GM12865 (cell line): ENCODE results near the gene DPY19L3.

ENCODE experiments used
- DNase-seq: peaks from one replicate; pipeline ENCODE4 v3.0.0; 2010; ENCODE audit warnings: low read depth
- H3K4me3 ChIP-seq: 2 replicates; pipeline ENCODE4 v1.5.1; 2011; ENCODE audit warnings: mild to moderate bottlenecking, low read depth, low read length, control low read depth
- CTCF ChIP-seq: IDR thresholded peaks from 2 replicates; pipeline ENCODE4 v1.5.1; 2011; ENCODE audit warnings: low read length, control low read depth, low read depth, inconsistent platforms; ENCODE audit not compliant: insufficient read depth; ENCODE audit errors: missing control alignments

Gene DPY19L3

GRCh38 chr19:32363175-32363574 lies 42.4 kb upstream of the DPY19L3 start:
- no peak overlapping the region for H3K4me3 ChIP-seq
- TF ChIP-seq CTCF, result no peak
- DNase-seq, result no peak

GRCh38 chr19:32363632-32364031 lies 41.9 kb upstream of the DPY19L3 start:
- DNase-seq, result no peak
- TF ChIP-seq CTCF, result no peak
- no peak overlapping the region for H3K4me3 ChIP-seq

- TF ChIP-seq CTCF, result no peak
- H3K4me3 ChIP-seq, result no peak overlapping the region
- DNase-seq, result no peak
Measured at GRCh38 chr19:32364040-32364439, 41.5 kb upstream of the DPY19L3 start.

- no peak for TF ChIP-seq CTCF
- no peak for DNase-seq
- H3K4me3 ChIP-seq, result no peak overlapping the region
Measured at GRCh38 chr19:32367063-32367462, 38.5 kb upstream of the DPY19L3 start.

- DNase-seq, result no peak
- H3K4me3 ChIP-seq, result no peak overlapping the region
- TF ChIP-seq CTCF, result no peak
Measured at GRCh38 chr19:32367948-32368536, 37.5 kb upstream of the DPY19L3 start.

- DNase-seq, result no peak
- H3K4me3 ChIP-seq, result no peak overlapping the region
- no peak for TF ChIP-seq CTCF
Measured at GRCh38 chr19:32368787-32369186, 36.8 kb upstream of the DPY19L3 start.

GRCh38 chr19:32372726-32373517 lies 32.6 kb upstream of the DPY19L3 start:
- no peak for DNase-seq

More at GRCh38 chr19:32372726-32373517, 32.6 kb upstream of the DPY19L3 start:
- no peak for TF ChIP-seq CTCF
- H3K4me3 ChIP-seq, result no peak overlapping the region
